GM19395 (cell line): ENCODE measurements around the gene MSRB1.
"Not testable (repeated sequence)": the region's sequence is repeated elsewhere in the genome, so short reads cannot be mapped to it uniquely, and the experiment has no call there.

Source experiments
- ATAC-seq: cut with Tn5 transposase; IDR thresholded peaks from one replicate; pipeline ENCODE4 v1.9.1; 2021; ENCODE audit warnings: mild to moderate bottlenecking, moderate library complexity; ENCODE audit not compliant: unreplicated experiment

Gene MSRB1

GRCh38 chr16:1941162-1942046 is 1.6 kb downstream of the MSRB1 start:
- no peak for ATAC-seq

GRCh38 chr16:1940273-1941161 is 2.5 kb downstream of the MSRB1 start:
- ATAC-seq, result no peak

DNA sequence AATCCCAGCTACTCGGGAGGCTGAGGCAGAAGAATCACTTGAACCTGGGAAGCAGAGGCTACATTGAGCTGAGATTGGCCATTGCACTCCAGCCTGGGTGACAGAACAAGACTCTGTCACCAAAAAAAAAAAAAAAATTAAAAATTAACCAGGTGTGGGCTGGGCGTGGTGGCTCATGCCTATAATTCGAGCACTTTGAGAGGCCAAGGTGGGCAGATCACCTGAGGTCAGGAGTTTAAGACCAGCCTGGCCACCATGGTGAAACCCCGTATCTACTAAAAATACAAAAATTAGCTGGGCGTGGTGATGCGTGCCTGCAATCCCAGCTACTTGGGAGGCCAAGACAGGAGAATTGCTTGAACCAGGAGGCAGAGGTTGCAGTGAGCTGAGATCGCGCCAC is 3.2 kb downstream of the MSRB1 start:
- ATAC-seq, result not testable (repeated sequence)

DNA sequence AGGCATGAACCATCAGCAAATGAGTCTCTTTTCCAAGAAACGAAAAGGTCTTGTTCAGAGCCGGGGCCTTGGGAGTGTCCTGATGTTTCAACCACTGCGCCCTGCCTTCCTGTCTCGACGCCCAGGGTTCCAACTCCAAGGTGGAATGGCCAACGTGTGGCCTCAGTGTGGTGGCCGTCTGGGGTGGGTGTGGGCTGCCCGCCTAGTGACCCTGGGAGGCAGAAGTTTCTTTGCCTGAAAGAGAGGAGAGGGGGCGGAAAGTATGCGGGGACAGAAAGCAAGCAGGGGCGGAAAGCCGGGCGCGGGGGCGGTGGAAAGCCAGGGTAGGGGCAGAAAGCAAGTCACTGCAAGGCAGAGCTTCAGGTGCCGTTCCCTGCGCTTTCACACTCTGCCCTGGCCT is 4.1 kb downstream of the MSRB1 start:
- ATAC-seq, result no peak

DNA sequence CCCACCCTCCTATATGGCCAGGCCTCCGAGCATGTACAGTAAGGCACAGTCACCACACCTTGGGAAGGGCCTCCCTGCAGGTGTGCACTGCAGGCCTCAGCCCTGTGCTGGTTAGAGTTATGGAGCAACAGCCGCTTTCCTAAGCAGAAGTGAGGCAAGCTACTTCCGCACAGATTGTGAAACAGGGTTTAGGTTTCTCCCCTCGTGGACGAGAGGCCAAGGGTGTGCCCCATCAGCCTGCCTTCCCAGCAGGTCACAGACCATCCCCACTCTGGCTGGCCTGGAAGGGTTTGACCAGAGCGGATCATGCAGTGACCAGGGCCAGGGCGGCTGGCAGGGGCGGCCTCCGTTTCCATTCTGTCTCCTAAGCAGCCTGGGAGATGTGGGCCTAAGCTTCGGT is 4.7 kb downstream of the MSRB1 start:
- no peak for ATAC-seq

- ATAC-seq, result no peak
Measured at GRCh38 chr16:1936945-1937479, 6.0 kb downstream of the MSRB1 start.

GRCh38 chr16:1933097-1933661 is 9.8 kb downstream of the MSRB1 start:
- no peak for ATAC-seq

DNA sequence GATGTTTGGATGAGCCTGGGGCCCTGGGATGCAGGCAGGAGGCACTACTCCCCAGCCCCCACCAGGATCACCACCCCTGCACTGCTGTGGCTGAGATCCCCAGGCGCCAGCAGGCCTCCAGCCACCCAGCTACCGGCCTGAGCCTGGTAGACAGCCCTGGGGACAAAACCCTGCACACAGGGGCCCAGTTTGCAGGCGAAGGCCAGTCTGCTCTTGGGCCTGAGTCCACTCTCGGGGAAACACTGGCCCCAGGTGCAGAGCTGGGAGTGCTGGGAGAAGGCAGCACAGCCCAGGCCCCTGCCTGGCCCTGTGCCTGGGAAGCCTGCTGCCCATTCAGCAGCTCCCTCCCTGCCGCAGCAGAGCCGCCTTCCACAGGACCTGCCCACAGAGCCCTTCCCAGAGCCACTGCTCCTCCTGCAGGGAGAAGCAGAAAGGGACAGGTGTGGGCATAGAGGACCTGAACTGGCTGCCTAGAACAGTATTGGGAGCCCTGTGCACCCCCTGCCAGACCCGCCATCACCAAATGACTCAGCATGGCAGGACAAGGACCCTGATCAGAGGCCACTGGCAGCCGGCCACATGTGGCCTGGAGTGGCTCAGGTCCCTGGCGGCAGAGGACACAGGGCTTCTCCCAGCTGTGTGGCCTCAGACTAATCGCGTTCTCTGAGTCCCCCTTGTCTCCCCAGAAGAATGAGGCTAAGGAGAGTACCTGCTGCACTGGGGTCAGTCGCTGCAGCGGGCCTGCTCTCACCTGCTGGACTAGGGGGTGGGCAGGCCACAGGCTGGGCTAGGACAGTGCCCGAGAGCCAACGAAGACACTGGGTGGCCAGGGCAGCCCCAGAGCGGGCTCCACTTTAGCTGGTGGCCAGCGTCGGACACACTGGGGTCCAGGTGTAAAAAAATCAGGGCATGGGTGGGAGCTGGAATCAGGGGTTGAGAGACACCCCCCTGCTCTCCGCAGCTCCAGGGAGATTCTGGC is 10.7 kb downstream of the MSRB1 start:
- no peak for ATAC-seq

DNA sequence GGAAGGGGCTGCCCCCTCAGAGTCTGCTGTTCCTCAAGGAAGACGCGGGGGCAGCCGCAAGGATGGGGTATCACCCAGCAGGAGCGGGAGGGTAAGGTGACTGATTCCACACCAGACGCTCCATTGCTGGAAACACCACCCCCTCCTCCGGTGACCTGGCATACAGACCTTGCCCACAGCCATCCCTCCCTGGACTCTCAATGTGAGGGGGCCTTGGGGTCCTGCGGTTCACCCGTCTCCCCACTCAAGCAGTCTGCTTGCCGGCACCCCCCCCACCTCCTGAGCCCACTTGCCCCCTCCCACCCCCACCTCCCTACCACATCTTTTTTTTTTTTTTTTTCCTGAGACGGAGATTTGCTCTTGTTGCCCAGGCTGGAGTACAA is 12.7 kb downstream of the MSRB1 start:
- no peak for ATAC-seq

- peak; percentile 74 for ATAC-seq
Measured at GRCh38 chr16:1929578-1930337, 13.2 kb downstream of the MSRB1 start.

GRCh38 chr16:1929105-1929504 is 13.9 kb downstream of the MSRB1 start:
- ATAC-seq, result peak; percentile 42

- no peak for ATAC-seq
Measured at GRCh38 chr16:1926271-1926670, 16.7 kb downstream of the MSRB1 start.

GRCh38 chr16:1924095-1924494 is 18.9 kb downstream of the MSRB1 start:
- no peak for ATAC-seq

DNA sequence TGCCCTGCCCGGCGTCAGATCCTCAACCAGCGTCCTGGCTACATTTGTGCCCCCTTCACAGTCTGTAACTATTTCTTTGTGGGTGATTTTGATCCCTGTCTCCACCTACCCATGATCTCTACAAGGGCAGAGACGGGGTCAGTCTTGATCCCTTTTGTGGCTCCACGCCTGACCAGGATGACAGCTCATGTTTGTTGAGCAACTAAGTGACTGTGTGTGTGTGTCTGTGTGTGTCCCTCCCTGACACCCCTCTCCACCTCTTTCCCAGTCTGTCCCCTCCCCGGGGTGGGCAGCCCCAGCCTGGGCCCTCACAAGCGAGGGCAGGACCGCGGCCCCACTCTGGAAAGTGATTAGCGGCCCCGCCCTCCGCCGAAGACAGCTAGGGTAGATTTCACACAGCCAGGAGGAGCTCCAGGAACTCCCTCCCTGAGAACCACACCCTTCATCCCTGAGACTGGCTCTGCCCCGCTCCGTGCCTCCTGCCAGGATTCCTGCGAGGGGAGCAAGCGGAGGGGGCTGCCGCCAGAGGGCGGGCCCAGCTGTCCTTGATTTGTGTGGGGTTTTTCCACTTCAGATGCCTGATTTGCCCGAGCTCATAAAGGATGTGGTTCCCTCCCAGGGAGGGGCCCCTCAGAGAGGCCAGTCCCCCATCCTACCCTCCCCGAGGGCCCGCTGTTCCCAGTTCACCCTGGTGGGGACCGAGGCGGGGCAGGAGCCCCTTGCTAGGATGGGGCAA is 19.5 kb downstream of the MSRB1 start:
- ATAC-seq, result no peak

DNA sequence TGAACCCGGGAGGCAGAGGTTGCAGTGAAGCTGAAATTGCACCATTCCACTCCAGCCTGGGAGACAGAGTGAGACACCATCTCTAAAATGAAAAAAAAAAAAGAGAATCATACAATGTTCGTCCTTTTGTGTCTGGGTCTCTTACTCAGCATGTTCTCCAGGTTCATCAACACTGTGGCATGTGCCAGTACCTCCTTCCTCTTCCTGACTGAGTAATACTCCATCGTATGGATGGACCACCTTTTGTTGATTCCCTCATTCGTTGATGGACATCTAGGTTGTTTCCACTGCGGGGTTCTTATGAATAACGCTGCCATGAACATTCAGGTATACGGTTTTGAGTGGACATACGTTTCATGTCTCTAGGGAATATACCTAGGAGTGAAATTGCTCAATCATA is 20.6 kb downstream of the MSRB1 start:
- ATAC-seq, result no peak

DNA sequence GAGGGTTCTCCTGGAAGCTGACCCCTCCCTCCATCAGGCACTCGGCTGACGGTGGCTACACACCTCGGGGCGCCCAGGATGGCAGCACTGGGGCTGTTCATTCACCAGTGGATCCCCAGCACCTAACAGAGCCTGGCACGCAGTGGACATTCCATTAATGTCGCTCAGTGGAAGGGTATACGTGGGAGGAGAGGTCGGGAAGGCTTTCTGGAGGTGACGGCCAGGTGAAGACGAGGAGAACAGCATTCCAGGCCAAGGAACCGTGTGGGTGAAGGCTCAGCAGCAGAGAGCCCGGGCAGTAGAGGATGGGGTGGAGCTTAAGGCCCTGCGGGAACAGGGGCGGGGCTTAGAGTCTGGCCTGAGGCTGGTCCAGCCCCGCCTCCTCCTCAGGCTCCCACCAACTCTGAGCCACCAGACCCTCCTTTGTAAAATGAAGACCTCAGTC is 22.2 kb downstream of the MSRB1 start:
- no peak for ATAC-seq

GRCh38 chr16:1920122-1920521 is 22.9 kb downstream of the MSRB1 start:
- not testable (repeated sequence) for ATAC-seq

GRCh38 chr16:1919327-1919998 is 23.5 kb downstream of the MSRB1 start:
- no peak for ATAC-seq
